NCI-H2107 (cell line): ENCODE results near the gene FAR1.
"Not testable (repeated sequence)": the region's sequence is repeated elsewhere in the genome, so short reads cannot be mapped to it uniquely, and the experiment has no call there.

ENCODE experiments used
- DNase-seq: peaks from one replicate; lab custom pipeline; 2025; lab: John Stamatoyannopoulos, UW

The FAR1 gene

GRCh38 chr11:13705710-13706109 lies 37.2 kb downstream of the FAR1 start:
- DNase-seq = no peak

DNA sequence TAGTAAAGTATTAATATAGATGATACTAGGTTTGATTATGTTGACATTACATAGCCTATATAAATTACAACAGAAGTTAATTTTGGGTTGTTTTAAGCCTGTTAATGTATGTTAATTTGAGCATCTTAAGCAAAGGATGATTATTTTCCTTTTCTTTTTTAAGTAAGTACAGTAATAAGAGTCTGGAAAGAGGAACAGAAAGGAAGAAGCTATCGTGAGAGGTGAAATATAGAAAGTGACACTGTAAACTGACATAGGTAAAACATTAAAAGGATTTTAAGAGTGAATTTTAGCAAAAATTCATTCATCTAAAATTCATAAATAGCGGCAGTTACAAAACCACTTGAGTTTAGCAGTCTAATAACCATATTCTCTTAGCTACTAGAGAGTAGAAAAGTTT lies 45.5 kb downstream of the FAR1 start:
- no peak for DNase-seq

DNA sequence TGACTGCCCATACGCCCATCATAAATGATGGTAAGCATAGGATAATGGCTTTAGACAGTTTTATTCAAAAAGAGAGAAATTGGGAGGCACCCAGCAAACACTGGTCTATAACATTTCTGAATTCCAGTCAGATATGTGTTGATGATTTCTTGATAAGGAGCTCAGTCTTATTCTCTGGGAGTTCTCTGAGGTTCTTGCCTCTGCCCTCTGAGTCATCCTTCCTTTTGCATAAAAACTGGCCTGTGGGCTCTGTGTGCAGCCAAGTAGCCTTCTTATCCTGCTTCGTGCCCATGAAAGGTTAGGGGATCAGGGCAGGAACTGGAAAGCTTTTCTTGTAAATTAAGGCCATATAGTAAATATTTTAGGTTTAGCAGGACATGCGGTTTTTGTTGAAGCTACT lies 48.9 kb downstream of the FAR1 start:
- DNase-seq = no peak

DNA sequence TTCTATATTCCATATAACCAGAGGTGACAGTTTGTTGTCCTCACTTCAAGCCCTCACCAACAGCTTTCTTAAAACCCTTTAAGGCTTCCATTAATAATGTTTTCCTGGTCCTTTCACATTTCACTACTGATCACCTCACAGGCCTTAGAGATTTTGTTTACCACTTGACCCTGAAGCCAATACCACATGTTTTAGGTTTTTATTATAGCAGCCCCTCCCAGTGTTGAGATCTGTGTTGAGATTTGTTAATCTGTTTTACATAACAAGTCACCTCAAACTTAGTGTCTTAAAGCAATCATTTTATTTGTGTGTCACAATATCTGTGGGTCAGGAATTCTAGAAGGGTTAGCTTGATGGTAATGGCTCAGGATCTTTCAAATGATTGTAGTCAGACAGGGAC lies 49.9 kb downstream of the FAR1 start:
- no peak for DNase-seq

- DNase-seq = no peak
These were observed 52.5 kb downstream of the FAR1 start for GRCh38 chr11:13720940-13721339.

GRCh38 chr11:13721760-13722159 lies 53.3 kb downstream of the FAR1 start:
- DNase-seq = no peak

DNA sequence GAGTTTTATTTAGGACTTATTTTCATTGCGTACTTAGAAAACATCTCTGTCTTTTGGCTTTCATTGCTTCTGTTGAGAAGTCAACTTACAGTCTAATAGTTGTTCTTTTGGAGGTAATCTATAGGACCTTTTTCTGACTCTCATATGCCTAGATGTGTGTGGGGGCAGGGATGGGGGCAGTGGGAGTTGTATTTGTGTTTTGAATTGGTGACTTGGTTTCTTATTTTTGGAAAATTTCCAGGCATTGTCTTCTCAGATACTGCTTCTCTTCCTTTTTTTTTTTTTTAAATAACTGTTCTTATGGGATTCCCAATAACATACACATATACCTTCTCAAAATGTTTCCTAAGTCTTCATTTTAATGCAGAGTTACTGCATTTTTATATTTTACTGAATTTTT lies 58.0 kb downstream of the FAR1 start:
- DNase-seq = no peak

- DNase-seq = no peak
These were observed 59.6 kb downstream of the FAR1 start for GRCh38 chr11:13728076-13728475.

DNA sequence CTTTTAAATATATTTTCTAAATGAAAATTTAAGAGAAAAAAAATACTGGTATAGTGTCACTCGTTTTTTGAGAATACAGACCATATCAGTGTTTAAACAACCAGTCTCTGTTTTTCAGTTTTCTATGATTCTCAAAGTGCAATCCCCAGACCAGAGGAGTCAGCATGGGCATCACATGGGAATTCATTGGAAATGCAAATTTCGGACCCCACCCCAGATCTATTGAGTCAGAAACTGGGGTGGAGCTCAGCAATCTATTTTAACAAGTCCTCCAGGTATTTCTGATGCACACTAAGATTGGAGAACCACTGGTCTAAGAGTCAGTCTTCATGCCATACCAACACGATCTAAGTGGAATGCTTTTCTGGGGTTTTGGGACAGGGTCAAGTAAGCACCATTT lies 66.1 kb downstream of the FAR1 start:
- DNase-seq = no peak

- DNase-seq = no peak
These were observed 76.7 kb downstream of the FAR1 start for GRCh38 chr11:13745165-13745564.

DNA sequence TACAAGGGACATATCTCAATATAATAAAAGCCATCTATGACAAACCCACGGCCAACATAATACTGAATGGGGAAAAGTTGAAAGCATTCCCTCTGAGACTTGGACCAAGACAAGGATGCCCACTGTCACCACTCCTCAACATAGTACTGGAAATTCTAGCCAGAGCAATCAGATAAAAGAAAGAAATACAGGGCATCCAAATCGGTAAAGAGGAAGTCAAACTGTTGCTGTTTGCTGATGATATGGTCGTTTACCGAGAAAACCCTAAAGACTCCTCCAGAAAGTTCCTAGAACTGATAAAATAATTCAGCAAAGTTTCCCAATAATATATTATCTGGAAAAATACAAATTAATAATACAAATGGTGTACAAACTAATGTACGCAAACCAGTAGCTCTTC lies 84.8 kb downstream of the FAR1 start:
- not testable (repeated sequence) for DNase-seq

GRCh38 chr11:13759050-13759449 lies 90.6 kb downstream of the FAR1 start:
- DNase-seq = no peak

DNA sequence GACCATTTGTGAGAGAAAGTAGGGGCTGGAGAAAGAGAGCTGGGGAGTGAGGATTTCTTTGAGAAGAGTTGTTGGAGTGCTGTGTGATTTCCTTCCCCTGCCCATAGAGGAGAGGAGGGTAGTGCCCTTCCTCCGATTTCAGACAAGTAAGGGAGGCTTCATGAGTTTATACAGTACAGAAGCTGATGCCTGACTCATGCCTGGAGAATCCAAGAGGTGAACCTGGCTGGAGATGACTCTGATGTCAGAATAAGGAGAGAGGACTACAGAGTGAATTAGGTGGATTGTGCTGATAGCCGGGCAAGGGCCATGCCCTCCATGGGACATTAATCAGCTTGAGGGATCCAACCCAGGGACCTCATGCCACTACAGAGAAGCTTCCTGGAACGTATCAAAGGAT lies 91.6 kb downstream of the FAR1 start:
- no peak for DNase-seq

- DNase-seq = no peak
These were observed 92.8 kb downstream of the FAR1 start for GRCh38 chr11:13761250-13761649.

DNA sequence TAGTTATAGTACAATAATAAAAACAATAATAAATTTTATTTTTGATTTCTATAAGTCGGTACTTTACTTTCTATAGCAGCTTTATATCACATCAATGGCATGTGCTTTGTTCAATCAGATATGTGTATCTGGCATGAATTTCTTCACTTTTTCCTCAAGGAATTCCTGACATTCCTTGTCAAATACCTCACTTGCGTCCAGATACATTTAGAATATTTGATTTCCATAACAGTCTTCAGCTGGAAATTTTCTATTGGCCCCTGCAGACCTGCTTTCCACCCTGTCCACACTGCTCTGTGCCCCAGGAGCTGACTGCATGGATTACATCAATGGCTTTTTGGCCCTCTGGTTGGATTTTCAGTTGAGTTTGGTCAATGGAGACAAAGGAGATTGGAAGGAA lies 93.2 kb downstream of the FAR1 start:
- DNase-seq = no peak

GRCh38 chr11:13762718-13763117 lies 94.2 kb downstream of the FAR1 start:
- DNase-seq = no peak

GRCh38 chr11:13763341-13763740 lies 94.9 kb downstream of the FAR1 start:
- DNase-seq = no peak

DNA sequence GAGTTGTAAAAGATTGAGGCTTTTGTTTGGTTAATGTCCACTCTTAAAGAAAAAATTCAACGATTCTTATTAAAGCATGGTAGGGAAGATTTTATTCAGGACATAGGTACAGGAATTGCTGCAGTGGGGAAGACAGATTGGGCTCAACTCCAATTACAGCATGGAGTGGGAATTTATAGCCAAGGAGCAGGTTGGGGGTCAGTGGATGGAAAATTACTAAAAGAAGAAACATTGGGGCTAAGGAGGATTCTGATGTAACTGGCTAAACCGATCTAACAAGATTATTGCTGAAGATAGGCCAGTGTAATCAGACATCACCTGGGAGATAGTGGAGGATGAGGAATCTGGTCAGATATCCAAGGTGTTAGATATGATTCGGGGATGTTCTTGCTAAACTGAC lies 97.4 kb downstream of the FAR1 start:
- DNase-seq = no peak

- no peak for DNase-seq
These were observed 99.0 kb downstream of the FAR1 start for GRCh38 chr11:13767471-13767870.

DNA sequence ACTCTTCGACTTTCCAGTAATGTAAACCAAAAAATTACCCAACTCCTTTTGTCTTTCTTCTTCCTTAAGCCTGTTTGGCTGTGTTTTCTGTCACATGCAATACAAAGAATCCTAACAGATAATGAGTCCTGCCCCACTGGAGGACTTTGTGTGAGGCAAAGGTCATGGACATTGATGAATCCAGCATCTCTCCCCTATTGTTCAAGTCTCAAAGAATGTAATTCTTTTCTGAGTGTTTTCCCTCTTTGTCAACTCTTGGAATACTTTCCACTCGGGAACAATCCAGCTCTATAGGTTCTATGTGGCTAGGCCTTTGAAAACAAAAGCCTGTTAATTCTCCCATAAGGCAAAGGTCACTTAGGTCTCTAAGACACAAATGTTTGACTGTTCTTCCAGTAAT lies 100.7 kb downstream of the FAR1 start:
- no peak for DNase-seq

- no peak for DNase-seq
These were observed 102.7 kb downstream of the FAR1 start for GRCh38 chr11:13771151-13771550.

DNA sequence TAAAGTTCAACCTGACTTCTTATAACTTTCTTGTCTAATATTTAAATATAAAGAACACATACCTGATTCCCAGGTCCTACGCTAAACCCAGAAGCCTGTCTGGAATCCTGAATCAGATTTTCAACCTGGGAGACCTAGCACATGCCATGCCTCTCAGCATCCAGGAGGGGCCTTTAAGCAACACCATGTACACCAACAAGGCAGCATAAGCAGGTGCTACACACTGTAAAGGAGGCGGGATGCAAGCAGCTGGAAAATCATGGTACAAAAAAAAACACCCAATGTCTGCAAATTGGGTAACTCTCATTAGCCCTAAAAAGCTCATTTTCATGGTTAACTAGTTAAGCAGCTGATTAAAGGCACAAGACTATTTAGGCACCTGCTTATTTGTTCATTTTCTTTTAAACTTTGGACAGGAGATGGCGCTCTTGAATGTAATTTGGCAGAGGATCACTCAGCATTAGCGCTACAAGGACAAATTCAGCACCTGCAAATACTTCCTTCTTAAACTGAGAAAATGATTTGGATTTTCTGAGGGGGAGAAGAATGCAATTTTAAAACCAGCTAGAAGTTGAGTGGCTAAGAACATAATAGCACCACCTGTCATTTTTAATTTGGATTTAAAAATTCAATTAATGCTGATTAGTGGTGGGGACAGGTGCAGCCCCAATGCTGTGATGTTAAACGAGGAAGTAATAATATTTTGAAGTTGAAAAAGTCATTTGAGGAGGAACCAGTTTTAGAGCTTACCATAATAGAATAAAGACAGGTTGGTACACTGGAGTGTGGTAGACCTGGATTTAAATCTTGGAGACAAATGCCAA lies 104.0 kb downstream of the FAR1 start:
- peak; percentile 38 for DNase-seq

GRCh38 chr11:13775471-13775870 lies 107.0 kb downstream of the FAR1 start:
- DNase-seq = no peak

- DNase-seq = no peak
These were observed 107.8 kb downstream of the FAR1 start for GRCh38 chr11:13776134-13776815.
